22Rv1 (cell line): Measurements from ENCODE around the gene DOCK8.

Experiments
- ZFX ChIP-seq: fragments of 450-650 bp; IDR thresholded peaks from 2 replicates; pipeline ENCODE4 v1.6.1; 2017; ENCODE audit warnings: antibody characterized with exemption, borderline replicate concordance
- TF ChIP-seq, protein P1 (sequence below): fragments of 450-650 bp; IDR thresholded peaks from 2 replicates; pipeline ENCODE4 v1.5.1; 2017; ENCODE audit warnings: mild to moderate bottlenecking

DNA sequence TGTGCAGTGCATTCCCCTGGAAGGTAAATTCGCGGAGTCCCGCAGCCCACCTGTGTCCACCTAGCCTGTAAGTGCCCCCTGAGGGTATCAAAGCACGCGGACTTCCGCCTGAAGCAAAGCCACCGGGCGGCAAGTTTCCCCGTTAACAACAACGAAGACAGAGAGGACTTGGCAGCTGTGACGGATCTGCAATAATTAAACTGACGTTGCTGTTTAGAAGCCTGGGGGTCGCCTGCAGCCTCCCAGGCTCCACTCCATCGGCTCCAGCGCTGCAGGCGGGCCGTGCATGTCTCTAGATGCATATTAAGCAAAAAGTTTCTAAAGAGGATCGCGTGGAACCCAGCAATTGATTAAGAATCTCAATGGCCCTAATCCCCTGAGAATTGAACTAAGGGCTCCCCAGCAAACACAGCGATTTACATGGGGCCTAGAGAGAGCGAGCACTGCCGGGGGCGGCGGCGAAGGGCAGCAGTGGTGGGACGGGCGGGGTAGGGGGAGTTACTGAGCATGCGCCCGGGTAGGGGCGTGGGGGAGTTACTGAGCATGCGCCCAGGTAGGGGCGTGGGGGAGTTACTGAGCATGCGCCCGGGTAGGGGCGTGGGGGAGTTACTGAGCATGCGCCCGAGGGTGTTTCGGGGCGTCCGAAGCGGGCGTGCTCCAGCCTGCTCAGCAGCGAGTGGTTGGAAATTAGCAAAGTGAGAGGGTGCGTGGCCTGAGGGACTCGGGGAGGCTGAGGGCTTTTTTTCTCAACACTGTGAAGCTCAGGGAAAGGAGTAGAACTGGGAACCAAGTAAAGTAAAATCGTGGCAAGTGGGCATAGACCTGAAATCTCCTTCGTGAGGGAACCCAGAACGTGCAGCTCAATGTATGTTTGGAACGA, 255.2 kb downstream of the DOCK8 start:
- TF ChIP-seq, protein P1, sequence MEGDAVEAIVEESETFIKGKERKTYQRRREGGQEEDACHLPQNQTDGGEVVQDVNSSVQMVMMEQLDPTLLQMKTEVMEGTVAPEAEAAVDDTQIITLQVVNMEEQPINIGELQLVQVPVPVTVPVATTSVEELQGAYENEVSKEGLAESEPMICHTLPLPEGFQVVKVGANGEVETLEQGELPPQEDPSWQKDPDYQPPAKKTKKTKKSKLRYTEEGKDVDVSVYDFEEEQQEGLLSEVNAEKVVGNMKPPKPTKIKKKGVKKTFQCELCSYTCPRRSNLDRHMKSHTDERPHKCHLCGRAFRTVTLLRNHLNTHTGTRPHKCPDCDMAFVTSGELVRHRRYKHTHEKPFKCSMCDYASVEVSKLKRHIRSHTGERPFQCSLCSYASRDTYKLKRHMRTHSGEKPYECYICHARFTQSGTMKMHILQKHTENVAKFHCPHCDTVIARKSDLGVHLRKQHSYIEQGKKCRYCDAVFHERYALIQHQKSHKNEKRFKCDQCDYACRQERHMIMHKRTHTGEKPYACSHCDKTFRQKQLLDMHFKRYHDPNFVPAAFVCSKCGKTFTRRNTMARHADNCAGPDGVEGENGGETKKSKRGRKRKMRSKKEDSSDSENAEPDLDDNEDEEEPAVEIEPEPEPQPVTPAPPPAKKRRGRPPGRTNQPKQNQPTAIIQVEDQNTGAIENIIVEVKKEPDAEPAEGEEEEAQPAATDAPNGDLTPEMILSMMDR, result no peak
- TF ChIP-seq ZFX, result no peak
